ENCODE results near the gene NDFIP1.

NDFIP1 gene

GRCh38 chr5:142119051-142119625 is 10.6 kb downstream of the NDFIP1 start:
- no peak for DNase-seq (ENCODE audit: low read depth)

DNA sequence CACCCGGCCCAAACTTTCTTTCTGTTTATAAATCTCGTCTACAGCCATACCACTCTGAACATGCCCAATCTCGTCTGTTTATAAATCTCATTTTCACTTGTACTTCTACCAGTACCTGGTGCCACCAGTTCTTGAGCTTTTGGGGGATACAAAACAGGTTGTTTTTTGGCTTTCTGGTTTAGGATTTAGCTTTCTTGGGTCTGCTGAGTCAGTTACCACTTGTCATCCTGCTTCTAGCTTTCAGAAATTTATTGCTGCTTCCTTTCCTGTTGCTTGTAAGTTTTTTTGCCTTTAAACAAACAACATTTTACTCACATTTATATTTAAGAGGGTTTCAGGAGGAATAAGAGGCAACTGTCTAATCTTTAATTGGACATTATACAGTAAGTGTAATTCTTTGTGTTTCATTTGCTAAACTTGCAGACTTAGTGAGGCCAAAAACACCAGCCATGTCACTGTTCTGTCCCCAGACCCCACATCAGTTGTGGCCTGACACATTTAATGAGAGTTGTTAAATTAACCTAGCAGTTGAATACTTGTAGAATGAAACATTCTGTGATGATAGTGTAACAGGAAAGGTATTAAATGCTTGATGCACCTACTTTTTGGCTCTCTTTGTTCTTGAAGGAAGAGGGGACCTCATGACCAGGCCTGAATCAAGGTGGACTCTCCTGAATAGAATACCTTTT is 11.8 kb downstream of the NDFIP1 start:
- no peak for DNase-seq (ENCODE audit: low read depth)

DNA sequence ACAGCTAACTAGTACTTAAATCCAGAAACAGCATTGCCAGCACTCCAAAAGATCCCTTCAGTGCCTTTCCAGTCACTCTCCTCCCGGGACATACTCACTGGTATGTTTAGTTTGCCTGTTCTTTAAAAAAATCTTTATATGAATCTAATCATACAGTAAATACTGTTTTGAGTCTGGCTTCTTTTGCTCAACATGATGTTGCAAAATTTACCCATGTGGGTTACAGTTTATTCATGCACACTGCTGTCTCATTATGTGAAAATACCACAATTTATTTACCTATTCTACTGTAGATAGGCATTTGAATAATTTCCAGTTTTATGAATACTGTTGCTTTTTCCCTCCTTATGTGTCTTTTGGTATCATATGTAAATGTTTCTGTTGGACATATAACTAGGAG is 13.5 kb downstream of the NDFIP1 start:
- DNase-seq (ENCODE audit: low read depth), result no peak

DNA sequence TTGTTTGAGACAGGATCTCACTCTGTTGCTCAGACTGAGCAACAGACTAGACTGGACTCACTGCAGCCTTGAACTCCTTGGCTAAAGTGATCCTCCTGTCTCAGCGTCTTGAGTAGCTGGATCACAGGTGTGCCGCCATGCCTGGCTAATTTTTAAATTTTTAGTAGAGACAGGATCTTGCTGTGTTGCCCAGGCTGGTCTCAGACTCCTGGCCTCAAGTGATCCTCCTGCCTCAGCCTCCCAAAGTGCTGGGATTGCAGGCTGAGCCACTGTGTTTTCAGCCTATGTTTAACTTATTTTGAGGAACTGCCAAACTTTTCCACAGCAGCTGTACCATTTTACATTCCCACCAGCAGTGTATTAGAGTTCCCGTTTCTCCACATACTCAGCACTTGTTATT is 16.8 kb downstream of the NDFIP1 start:
- DNase-seq (ENCODE audit: low read depth), result no peak

DNA sequence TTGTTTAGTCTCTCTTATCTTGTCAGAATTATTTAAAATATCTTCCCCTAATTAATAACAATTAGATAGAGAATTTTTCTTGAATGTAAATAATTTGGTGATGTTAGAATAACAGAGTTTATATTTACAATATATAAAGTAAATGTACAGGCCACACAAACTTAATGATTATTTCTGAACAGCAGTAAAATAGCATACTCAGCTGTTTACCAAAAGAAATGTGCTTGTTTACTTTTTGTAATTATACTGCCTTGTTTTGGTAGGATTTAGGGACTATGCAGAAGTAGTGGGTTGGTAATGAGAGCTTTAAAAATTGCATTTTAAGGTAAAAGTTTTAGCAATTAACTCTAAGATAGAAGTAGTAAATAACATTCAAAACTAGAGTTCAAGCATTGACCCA is 17.4 kb downstream of the NDFIP1 start:
- no peak for DNase-seq (ENCODE audit: low read depth)

DNA sequence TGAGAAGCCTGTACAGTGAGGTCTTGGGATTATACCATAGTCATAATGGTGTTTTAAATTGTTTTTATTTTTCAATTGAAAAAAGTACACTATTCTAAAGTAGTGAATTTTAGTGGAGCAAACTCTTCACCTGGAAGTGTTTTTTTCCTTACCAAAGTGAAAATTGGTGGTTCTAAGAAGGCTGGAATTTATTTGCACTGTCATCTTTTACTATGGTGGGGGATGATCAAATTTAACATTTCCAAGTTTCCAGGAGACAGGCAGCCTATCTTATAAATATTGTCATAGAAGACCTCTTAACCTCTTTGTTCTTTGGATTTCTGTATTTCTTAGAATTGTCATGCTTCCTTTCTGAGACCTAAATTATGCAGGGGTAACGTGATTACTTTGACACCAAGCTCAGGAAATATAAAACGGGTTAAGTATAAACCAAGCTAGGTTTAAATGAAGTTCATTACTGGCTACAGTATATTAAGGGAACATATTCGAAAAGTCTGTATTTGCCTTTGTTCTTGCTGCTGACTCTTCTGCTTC is 20.2 kb downstream of the NDFIP1 start:
- no peak for DNase-seq (ENCODE audit: low read depth)

GRCh38 chr5:142129446-142130066 is 21.0 kb downstream of the NDFIP1 start:
- no peak for DNase-seq (ENCODE audit: low read depth)

- DNase-seq (ENCODE audit: low read depth), result no peak
These were observed 22.8 kb downstream of the NDFIP1 start for GRCh38 chr5:142131394-142131793.

- DNase-seq (ENCODE audit: low read depth), result no peak
These were observed 24.3 kb downstream of the NDFIP1 start for GRCh38 chr5:142132916-142133315.

DNA sequence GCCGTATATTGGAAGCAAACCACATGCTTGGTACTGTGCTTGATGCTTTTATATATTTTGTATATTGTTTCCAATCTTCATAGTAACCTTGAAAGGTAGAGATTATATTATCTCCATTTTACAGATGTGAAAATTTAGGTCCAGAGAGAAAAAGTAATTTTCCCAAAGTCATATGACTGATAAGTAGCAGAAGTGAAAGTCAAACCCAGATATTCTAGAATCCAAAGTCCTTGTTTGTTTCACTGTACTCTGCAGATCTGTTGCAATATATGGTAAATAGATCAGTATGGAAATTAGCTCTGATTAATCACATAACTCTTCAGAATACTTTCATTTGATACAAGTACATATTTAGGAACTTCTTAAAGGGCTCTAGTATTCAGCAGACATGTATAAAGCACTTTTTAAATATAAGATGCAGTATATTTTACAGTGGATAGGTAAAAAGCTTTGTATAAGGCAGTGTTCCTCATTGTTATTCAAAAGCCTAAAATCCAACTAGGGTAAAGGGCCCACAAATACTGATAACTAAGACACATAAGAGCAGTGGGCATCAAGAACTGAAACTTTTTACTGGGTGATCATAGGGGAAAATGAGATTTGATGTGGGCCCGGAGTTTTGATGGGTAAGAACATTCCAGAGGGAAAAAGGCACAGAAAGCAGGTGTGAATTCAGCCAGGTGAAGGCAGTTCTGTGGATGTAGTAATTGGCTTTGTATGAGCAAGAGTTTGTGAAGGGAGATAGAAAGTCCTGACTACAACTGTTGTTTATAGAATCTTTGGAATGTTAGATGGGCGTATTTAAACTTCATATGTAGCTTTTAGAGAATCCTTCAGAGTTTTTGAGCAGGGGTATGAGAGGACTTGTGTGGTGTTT is 25.0 kb downstream of the NDFIP1 start:
- DNase-seq (ENCODE audit: low read depth), result no peak

GRCh38 chr5:142134331-142135010 is 25.9 kb downstream of the NDFIP1 start:
- no peak for DNase-seq (ENCODE audit: low read depth)

- no peak for DNase-seq (ENCODE audit: low read depth)
These were observed 32.9 kb downstream of the NDFIP1 start for GRCh38 chr5:142141463-142141862.

GRCh38 chr5:142143878-142144277 is 35.3 kb downstream of the NDFIP1 start:
- no peak for DNase-seq (ENCODE audit: low read depth)

GRCh38 chr5:142145106-142145900 is 36.7 kb downstream of the NDFIP1 start:
- peak; percentile 23 for DNase-seq (ENCODE audit: low read depth)

- no peak for DNase-seq (ENCODE audit: low read depth)
These were observed 40.8 kb downstream of the NDFIP1 start for GRCh38 chr5:142149363-142149762.

DNA sequence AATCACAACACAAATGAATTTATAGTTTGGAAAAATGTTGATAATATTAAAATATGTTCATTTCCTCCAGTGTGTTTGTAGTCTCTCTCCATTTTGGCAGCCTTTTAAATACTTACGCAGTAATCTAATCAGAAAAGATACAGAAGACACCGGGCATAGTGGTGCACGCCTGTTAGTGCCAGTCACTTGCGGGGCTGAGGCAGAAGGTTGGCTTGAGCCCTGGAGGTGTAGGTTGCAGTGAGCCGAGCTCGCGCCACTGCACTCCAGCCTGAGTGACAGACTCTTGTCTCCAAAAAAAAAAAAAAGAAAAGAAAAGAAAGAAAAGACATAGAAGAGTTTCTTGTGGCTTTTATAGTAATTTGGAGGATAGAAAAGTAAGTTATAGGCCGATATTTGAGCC is 41.9 kb downstream of the NDFIP1 start:
- DNase-seq (ENCODE audit: low read depth), result no peak

GRCh38 chr5:142151436-142152383 is 43.1 kb downstream of the NDFIP1 start:
- DNase-seq (ENCODE audit: low read depth), result no peak

GRCh38 chr5:142152384-142152732 is 43.8 kb downstream of the NDFIP1 start:
- no peak for DNase-seq (ENCODE audit: low read depth)

DNA sequence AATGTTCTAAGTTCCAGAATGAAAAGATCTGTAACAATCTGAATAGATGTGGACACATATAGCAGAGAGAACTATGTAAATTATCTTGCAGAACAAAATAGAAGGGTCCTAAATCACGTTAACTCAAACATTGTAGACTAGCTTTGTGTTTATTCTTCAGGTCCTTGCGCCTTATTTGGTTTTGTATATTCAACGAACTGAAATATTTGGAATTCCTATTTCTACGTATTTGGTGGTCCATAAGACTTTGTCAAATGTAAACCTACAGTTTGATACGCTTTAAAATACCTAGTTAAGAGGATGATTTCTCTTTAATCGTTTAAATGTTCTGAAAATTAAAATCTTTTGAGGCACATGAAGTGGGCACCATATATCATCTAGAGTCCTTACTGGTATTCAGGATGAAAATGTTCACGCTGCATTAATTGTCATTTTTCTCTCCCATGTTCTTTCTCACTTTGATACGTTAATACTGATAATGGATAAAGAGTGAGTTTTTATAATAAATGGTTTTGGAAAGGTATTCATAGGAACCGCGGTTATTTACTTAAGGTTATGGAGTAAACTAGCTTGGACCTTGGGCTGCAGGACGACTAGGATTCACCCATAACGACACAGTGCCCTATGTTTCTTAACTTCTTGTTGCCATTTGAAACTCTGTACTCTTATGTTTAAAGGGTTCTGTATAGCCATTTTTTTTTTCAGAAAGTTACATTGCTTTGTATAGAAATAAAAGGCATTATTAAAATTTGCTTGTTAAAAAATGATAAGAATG is 45.3 kb downstream of the NDFIP1 start:
- DNase-seq (ENCODE audit: low read depth), result no peak

Measured in GM04503 (cell line).